Measurements from ENCODE around the gene CGB2.
A peak's percentile ranks its signal among the peaks of the same experiment; 100 is the strongest.
"Not testable (repeated sequence)": the region's sequence is repeated elsewhere in the genome, so short reads cannot be mapped to it uniquely, and the experiment has no call there.

CGB2 gene

DNA sequence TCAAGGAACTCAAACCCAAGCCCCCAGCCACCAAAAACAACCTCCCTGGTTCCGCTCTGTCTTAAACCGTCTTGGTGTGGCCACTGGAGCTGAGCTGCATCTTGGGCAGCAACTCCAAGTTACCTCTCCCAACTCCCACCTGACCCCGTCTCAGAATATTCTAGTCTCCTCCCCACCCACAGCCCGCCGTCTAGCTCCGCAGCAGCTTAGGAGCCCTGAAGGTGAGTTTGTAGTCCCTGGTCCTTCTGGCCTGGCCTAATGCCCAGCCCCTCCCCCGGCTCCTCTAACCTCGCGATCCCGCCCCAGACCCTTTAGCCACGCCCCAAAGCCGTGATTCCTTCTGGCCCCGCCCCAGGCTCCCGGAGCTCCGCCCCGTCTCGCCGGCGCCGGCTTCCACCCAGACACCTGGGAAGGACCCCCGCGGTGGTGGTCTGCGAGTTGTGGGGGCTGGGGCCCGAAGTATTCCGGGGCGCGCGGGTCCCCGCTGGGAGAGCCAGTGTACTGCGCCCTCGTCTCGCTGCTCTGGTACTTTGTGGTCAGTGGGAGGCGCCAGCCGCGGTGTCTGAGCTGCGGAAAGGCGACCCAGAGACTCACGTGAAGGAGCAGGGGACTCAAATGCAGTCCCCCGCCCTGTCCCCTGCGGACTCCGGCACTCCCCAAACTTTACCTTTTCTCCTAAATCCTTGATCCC is 12.3 kb upstream of the CGB2 start:
- Histone ChIP-seq H3K27ac (ENCODE audit: low read length) (no peak overlapping the region), H3K4me1 (ENCODE audit: control insufficient read depth, insufficient read depth, low read length) (peaks cover 14% of the 10 kb centered on the region), H3K36me3 (ENCODE audit: control insufficient read depth in 2 of 2, insufficient read depth in 2 of 2, low read length in 2 of 2) (peaks cover 0 to 9% of the 10 kb centered on the region in 2 donors), H3K9ac (ENCODE audit: low read length in 2 of 2) (no peak overlapping the region), H3K27me3 (ENCODE audit: control insufficient read depth in 1 of 2, insufficient read depth in 2 of 2, low read length in 2 of 2) (peaks cover 6 to 24% of the 10 kb centered on the region in 2 donors), H3K9me3 (ENCODE audit: control insufficient read depth in 2 of 2, low read length in 2 of 2) (no peaks in the 10 kb centered on the region), H3K4me3 (ENCODE audit: low read length in 2 of 2) (peak overlapping the region in 1 of 2 donors; percentile 71)

DNA sequence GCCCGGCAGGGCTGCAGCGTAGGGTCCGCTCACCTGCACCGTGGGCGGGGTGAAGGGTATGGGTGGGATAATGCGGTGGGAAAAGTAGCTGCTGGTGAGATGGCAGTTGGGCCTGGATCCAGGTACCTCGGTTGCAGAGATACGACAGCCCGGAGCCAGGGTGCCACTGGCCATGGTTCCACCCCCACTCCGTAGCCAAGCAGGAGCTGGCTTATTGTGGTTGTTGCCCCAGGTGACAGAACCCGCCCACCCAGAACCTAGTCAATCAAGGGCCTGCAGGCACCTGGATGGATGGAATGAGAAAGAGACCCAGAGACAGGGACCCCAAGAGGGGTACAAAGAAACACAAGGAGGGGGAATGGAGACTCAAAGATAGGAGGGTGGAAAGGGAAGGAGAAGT is 11.3 kb upstream of the CGB2 start:
- no peak overlapping the region for H3K27ac ChIP-seq (ENCODE audit: low read length)
- no peak overlapping the region for H3K4me3 ChIP-seq (ENCODE audit: low read length in 2 of 2)
- no peak overlapping the region for H3K9ac ChIP-seq (ENCODE audit: low read length in 2 of 2)
- H3K36me3 ChIP-seq (ENCODE audit: control insufficient read depth in 2 of 2, insufficient read depth in 2 of 2, low read length in 2 of 2) = peaks cover 0 to 5% of the 10 kb centered on the region in 2 donors
- H3K4me1 ChIP-seq (ENCODE audit: control insufficient read depth, insufficient read depth, low read length) = peaks cover 14% of the 10 kb centered on the region
- H3K27me3 ChIP-seq (ENCODE audit: control insufficient read depth in 1 of 2, insufficient read depth in 2 of 2, low read length in 2 of 2) = peaks cover 6 to 24% of the 10 kb centered on the region in 2 donors
- H3K9me3 ChIP-seq (ENCODE audit: control insufficient read depth in 2 of 2, low read length in 2 of 2) = no peaks in the 10 kb centered on the region

DNA sequence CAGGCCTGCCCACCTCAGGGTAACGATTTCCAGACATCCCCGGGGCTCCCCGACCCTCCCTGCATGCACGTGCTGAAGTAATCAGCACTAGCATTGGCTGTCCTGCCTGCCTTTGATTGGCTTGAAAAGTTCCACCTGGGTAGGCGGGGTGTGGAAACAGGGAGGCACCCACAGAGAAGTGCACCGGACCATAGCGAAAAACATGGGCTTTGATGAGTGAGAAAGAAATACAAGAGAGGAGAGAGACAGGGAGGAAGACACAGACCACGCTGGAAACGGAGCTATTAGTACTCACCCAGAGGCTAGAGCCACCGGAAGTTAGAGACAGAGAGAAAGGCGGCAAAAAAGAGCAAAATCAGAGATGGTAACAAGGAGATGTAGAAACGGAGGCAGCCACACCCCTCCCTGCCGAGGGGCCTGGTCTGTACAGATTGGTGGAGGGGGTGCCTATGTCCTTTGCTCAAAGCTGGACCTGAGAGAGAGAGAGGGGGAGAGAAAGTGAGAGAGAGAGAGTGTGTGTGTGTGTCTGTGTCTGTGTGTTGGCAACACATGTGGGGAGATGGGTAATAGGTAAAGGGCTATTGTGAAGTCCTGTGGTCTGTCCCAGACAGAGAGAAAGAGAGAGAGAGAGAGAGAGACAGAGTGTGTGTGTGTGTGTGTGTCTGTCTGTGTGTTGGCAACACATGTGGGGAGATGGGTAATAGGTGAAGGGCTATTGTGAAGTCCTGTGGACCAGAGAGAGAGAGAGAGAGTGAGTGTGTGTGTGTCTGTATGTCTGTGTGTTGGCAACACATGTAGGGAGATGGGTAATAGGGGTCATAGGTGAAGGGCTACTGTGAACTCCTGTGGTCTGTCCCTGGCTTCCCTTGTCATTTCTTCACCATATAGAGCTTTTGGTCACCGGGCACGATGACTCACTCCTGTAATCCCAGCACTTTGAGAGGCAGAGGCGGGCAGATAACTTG is 10.5 kb upstream of the CGB2 start:
- no peaks in the 10 kb centered on the region for H3K9me3 ChIP-seq (ENCODE audit: control insufficient read depth in 2 of 2, low read length in 2 of 2)
- H3K27ac ChIP-seq (ENCODE audit: low read length) = no peak overlapping the region
- no peaks in the 10 kb centered on the region for H3K36me3 ChIP-seq (ENCODE audit: control insufficient read depth in 2 of 2, insufficient read depth in 2 of 2, low read length in 2 of 2)
- no peak overlapping the region for H3K9ac ChIP-seq (ENCODE audit: low read length in 2 of 2)
- peaks cover 6 to 24% of the 10 kb centered on the region in 2 donors for H3K27me3 ChIP-seq (ENCODE audit: control insufficient read depth in 1 of 2, insufficient read depth in 2 of 2, low read length in 2 of 2)
- H3K4me1 ChIP-seq (ENCODE audit: control insufficient read depth, insufficient read depth, low read length) = peaks cover 14% of the 10 kb centered on the region
- no peak overlapping the region for H3K4me3 ChIP-seq (ENCODE audit: low read length in 2 of 2)

DNA sequence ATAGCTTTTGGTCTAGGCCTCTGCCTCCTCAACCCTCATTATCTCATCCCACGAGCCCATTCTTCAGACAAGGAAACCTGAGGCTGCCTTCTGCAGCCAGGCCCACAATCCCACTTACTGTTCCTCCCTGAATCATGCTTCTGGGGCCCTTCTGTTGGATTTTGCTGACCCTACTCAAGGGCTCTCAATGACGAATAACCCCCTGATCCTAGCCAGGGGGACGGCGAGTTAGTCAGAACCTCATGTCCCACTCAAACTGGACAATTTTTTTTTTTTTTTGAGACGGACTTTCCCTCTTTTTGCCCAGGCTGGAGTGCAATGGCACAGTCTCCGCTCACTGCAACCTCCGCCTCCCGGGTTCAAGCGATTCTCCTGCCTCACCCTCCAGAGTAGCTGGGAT is 9.6 kb upstream of the CGB2 start:
- Histone ChIP-seq H3K4me1 (ENCODE audit: control insufficient read depth, insufficient read depth, low read length) (peaks cover 14% of the 10 kb centered on the region), H3K9ac (ENCODE audit: low read length in 2 of 2) (no peak overlapping the region), H3K36me3 (ENCODE audit: control insufficient read depth in 2 of 2, insufficient read depth in 2 of 2, low read length in 2 of 2) (no peaks in the 10 kb centered on the region), H3K4me3 (ENCODE audit: low read length in 2 of 2) (no peak overlapping the region), H3K27me3 (ENCODE audit: control insufficient read depth in 1 of 2, insufficient read depth in 2 of 2, low read length in 2 of 2) (peaks cover 6 to 24% of the 10 kb centered on the region in 2 donors), H3K27ac (ENCODE audit: low read length) (no peak overlapping the region), H3K9me3 (ENCODE audit: control insufficient read depth in 2 of 2, low read length in 2 of 2) (no peaks in the 10 kb centered on the region)

DNA sequence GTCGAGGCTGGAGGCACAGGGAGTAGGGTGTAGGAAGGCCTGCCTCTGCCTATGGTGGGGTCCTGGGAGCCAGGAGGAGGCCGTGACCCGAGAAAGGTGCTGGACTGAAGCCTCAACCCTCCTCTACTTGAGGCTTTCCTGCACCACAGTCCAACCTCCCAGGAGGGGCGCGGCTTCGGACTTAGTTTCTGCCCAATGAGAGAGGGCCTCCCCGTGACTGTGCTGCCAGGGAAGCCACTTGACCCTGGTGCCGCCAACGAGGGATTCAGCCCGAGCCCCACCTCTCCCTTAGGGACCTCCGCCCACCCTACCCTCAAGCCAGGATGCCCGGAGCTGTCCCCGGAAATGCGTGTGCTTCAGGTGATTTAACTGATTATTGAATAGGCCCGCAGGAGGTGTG is 7.5 kb upstream of the CGB2 start, which contains the start of gene CGB3:
CGB3 (minus strand) TSS at position 101 of the 400 bp plus-strand sequence. CDS start 362 bp downstream, outside the sequence.
- not testable (repeated sequence) for H3K9me3 ChIP-seq (ENCODE audit: control insufficient read depth in 2 of 2, low read length in 2 of 2); H3K4me3 ChIP-seq (ENCODE audit: low read length in 2 of 2); H3K27me3 ChIP-seq (ENCODE audit: control insufficient read depth in 1 of 2, insufficient read depth in 2 of 2, low read length in 2 of 2); H3K4me1 ChIP-seq (ENCODE audit: control insufficient read depth, insufficient read depth, low read length); H3K27ac ChIP-seq (ENCODE audit: low read length); H3K36me3 ChIP-seq (ENCODE audit: control insufficient read depth in 2 of 2, insufficient read depth in 2 of 2, low read length in 2 of 2); H3K9ac ChIP-seq (ENCODE audit: low read length in 2 of 2)

DNA sequence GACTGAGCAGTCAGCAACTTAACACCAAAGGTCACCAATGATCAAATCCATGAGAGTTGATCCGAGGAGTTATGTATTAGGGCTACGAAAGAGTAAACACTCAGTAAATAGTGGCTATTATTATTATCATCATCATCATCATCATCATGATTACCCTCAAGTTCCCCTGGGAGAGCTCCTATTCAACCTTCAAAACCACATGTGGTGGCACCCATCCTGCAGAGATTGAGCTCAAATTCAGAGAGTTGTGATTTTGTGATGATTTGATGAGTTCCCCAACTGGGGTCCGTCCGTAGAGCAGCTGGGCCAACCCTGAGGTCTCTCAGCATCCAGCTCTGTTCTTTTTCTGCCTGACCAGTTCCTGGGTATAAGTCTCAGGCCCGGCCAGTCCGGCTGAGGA is 6.6 kb upstream of the CGB2 start:
- H3K9me3 ChIP-seq (ENCODE audit: control insufficient read depth in 2 of 2, low read length in 2 of 2); H3K4me1 ChIP-seq (ENCODE audit: control insufficient read depth, insufficient read depth, low read length); H3K36me3 ChIP-seq (ENCODE audit: control insufficient read depth in 2 of 2, insufficient read depth in 2 of 2, low read length in 2 of 2); H3K27ac ChIP-seq (ENCODE audit: low read length); H3K27me3 ChIP-seq (ENCODE audit: control insufficient read depth in 1 of 2, insufficient read depth in 2 of 2, low read length in 2 of 2); H3K9ac ChIP-seq (ENCODE audit: low read length in 2 of 2); H3K4me3 ChIP-seq (ENCODE audit: low read length in 2 of 2): not testable (repeated sequence)

DNA sequence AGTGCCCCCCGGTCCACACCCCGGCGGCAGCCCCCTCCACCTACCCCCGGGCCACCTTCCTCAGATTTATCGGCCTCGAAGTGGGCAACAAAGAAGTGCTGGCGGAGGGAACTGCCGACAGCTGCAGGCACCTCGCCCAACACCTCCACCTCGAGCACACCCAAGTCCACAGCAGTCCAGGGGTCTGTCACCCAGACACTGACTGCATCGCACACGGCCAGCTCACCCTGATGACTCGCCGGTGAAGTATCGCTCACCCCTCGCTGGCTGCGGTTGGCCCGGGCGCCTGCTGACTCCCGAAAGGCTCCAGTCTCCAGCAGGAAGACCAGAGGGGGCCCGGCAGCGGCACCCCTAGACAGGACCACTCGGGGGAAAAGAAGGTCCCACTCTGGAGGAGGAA is 6.1 kb upstream of the CGB2 start:
- not testable (repeated sequence) for H3K27ac ChIP-seq (ENCODE audit: low read length); H3K9me3 ChIP-seq (ENCODE audit: control insufficient read depth in 2 of 2, low read length in 2 of 2); H3K4me1 ChIP-seq (ENCODE audit: control insufficient read depth, insufficient read depth, low read length); H3K4me3 ChIP-seq (ENCODE audit: low read length in 2 of 2); H3K9ac ChIP-seq (ENCODE audit: low read length in 2 of 2); H3K27me3 ChIP-seq (ENCODE audit: control insufficient read depth in 1 of 2, insufficient read depth in 2 of 2, low read length in 2 of 2); H3K36me3 ChIP-seq (ENCODE audit: control insufficient read depth in 2 of 2, insufficient read depth in 2 of 2, low read length in 2 of 2)

DNA sequence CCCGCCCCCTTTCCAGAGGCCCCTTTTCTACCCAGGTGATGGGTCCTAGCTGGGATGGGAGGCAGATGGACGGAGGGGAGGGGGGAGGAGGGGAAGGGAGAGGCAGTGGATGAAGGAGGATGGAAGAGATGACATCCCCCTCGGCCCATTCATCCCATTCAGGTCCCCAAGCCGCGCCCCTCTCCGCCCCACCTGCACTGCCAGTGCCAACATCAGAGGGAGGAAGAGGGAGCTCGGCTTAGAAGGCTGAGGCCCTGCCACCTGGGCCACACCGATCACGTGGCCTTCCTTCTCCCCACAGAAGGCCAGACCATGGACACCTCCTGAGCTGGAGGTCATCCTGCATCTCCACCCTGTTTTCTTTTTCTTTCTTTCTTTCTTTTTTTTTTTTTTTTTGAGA is 3.0 kb upstream of the CGB2 start:
- H3K9ac ChIP-seq (ENCODE audit: low read length in 2 of 2); H3K9me3 ChIP-seq (ENCODE audit: control insufficient read depth in 2 of 2, low read length in 2 of 2); H3K27me3 ChIP-seq (ENCODE audit: control insufficient read depth in 1 of 2, insufficient read depth in 2 of 2, low read length in 2 of 2); H3K4me3 ChIP-seq (ENCODE audit: low read length in 2 of 2); H3K36me3 ChIP-seq (ENCODE audit: control insufficient read depth in 2 of 2, insufficient read depth in 2 of 2, low read length in 2 of 2); H3K27ac ChIP-seq (ENCODE audit: low read length); H3K4me1 ChIP-seq (ENCODE audit: control insufficient read depth, insufficient read depth, low read length): not testable (repeated sequence)

DNA sequence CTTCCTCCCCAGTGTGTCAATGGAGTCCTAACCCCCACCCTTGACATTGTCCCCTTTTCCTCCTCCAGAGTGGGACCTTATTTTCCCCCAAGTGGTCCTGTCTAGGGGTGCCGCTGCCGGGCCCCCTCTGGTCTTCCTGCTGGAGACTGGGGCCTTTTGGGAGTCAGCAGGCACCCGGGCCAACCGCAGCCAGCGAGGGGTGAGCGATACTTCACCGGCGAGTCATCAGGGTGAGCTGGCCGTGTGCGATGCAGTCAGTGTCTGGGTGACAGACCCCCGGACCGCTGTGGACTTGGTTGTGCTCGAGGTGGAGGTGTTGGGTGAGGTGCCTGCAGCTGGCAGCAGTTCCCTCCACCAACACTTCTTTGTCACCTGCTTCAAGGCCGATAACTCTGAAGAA is 1.9 kb upstream of the CGB2 start:
- H3K27me3 ChIP-seq (ENCODE audit: control insufficient read depth in 1 of 2, insufficient read depth in 2 of 2, low read length in 2 of 2); H3K36me3 ChIP-seq (ENCODE audit: control insufficient read depth in 2 of 2, insufficient read depth in 2 of 2, low read length in 2 of 2); H3K4me3 ChIP-seq (ENCODE audit: low read length in 2 of 2); H3K4me1 ChIP-seq (ENCODE audit: control insufficient read depth, insufficient read depth, low read length); H3K27ac ChIP-seq (ENCODE audit: low read length); H3K9me3 ChIP-seq (ENCODE audit: control insufficient read depth in 2 of 2, low read length in 2 of 2); H3K9ac ChIP-seq (ENCODE audit: low read length in 2 of 2): not testable (repeated sequence)

DNA sequence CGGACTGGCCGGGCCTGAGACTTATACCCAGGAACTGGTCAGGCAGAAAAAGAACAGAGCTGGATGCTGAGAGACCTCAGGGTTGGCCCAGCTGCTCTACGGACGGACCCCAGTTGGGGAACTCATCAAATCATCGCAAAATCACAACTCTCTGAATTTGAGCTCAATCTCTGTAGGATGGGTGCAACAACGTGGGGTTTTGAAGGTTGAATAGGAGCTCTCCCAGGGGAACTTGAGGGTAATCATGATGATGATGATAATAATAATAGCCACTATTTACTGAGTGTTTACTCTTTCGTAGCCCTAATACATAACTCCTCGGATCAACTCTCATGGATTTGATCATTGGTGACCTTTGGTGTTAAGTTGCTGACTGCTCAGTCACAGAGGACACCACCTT is 1.4 kb upstream of the CGB2 start:
- not testable (repeated sequence) for H3K9ac ChIP-seq (ENCODE audit: low read length in 2 of 2); H3K36me3 ChIP-seq (ENCODE audit: control insufficient read depth in 2 of 2, insufficient read depth in 2 of 2, low read length in 2 of 2); H3K27ac ChIP-seq (ENCODE audit: low read length); H3K4me3 ChIP-seq (ENCODE audit: low read length in 2 of 2); H3K9me3 ChIP-seq (ENCODE audit: control insufficient read depth in 2 of 2, low read length in 2 of 2); H3K4me1 ChIP-seq (ENCODE audit: control insufficient read depth, insufficient read depth, low read length); H3K27me3 ChIP-seq (ENCODE audit: control insufficient read depth in 1 of 2, insufficient read depth in 2 of 2, low read length in 2 of 2)

DNA sequence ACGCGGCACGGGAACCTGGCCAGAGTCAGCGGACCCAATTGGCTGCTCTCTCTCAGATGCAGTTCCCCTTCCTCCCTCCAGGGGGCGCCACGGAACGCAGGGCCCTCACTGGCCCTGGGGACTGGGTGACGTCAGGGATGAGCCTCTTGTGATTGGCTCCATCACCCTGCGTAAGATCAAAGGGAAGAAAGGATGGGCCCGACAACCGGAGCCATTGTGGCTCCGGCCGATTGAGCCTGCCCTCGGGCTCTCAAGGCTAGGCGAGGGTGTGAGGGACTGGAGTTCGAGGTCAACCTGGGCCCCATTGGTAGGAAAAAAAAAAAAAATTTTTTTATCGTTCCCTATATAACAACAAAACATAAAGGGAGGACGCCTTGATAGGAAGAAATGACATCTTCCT is 5.1 kb downstream of the CGB2 start, which contains the start of gene CGB1:
CGB1 (minus strand) TSS at position 81 of the 400 bp plus-strand sequence. CDS start 184 bp downstream, outside the sequence.
- not testable (repeated sequence) for H3K4me3 ChIP-seq (ENCODE audit: low read length in 2 of 2); H3K9ac ChIP-seq (ENCODE audit: low read length in 2 of 2); H3K27ac ChIP-seq (ENCODE audit: low read length); H3K9me3 ChIP-seq (ENCODE audit: control insufficient read depth in 2 of 2, low read length in 2 of 2); H3K36me3 ChIP-seq (ENCODE audit: control insufficient read depth in 2 of 2, insufficient read depth in 2 of 2, low read length in 2 of 2); H3K27me3 ChIP-seq (ENCODE audit: control insufficient read depth in 1 of 2, insufficient read depth in 2 of 2, low read length in 2 of 2); H3K4me1 ChIP-seq (ENCODE audit: control insufficient read depth, insufficient read depth, low read length)

All from stomach smooth muscle (tissue), 2 donors.